H1 (cell line): ENCODE measurements around the gene MST1R. TPM values are rescaled to one million over a fixed set of nuclear protein-coding genes. Genes with fewer than 3 reads are reported as not detected.

ENCODE experiments used
- CBX5 ChIP-seq: fragments of 300-800, 300-1000 bp; sonication (generic); IDR thresholded peaks from 2 replicates; pipeline ENCODE4 v1.7.1; 2016; ENCODE audit warnings: antibody characterized with exemption, low read length, low read depth
- CHD7 ChIP-seq: fragments of 300-600 bp; sonication (generic); IDR thresholded peaks from 2 replicates; pipeline ENCODE4 v1.7.1; 2012; ENCODE audit warnings: low read length, moderate library complexity, mild to moderate bottlenecking, inconsistent platforms; ENCODE audit not compliant: insufficient replicate concordance
- CTBP2 ChIP-seq: IDR thresholded peaks from 2 replicates; pipeline ENCODE4 v1.7.0; 2011; ENCODE audit warnings: borderline replicate concordance, mild to moderate bottlenecking, moderate library complexity, mixed read lengths, low read length; ENCODE audit not compliant: insufficient read depth, insufficient read length
- E2F6 ChIP-seq: IDR thresholded peaks from 2 replicates; pipeline ENCODE4 v1.6.1; 2012; ENCODE audit warnings: inconsistent platforms
- JUND ChIP-seq: IDR thresholded peaks from 2 replicates; pipeline ENCODE4 v1.6.1; 2011; ENCODE audit warnings: mild to moderate bottlenecking, improper control_type of control experiment, low read length
- NRF1 ChIP-seq: IDR thresholded peaks from 2 replicates; pipeline ENCODE4 v1.6.1; 2011; ENCODE audit warnings: mild to moderate bottlenecking, low read depth, low read length, improper control_type of control experiment
- PHF8 ChIP-seq: fragments of 200-600 bp; sonication (generic); conservative IDR thresholded peaks from 2 replicates; pipeline ENCODE4 v1.7.1; 2012; ENCODE audit warnings: low read depth, mild to moderate bottlenecking, inconsistent platforms, low read length, moderate library complexity
- RNF2 ChIP-seq: fragments of 200-900, 300-1000 bp; sonication (generic); IDR thresholded peaks from 2 replicates; pipeline ENCODE4 v1.7.1; 2016; ENCODE audit warnings: borderline replicate concordance, low read depth, mild to moderate bottlenecking, antibody characterized with exemption, low read length; ENCODE audit not compliant: poor library complexity, severe bottlenecking; ENCODE audit errors: missing control alignments
- TAF1 ChIP-seq: IDR thresholded peaks from 2 replicates; pipeline ENCODE4 v1.6.1; 2011; ENCODE audit warnings: mild to moderate bottlenecking, low read depth, low read length
- polyA plus RNA-seq, 7 experiments: library from polyadenylated mRNA; depleted of rRNA in 3 of 7; stranded (reverse) in 5 of 7; unstranded in 2 of 7; fragments of >200 nt in 5 of 7; fragments of 200-250 nt in 2 of 7; gene quantifications; 1 replicate in 5 of 7; 2 replicates in 1 of 7; 4 replicates in 1 of 7; pipeline versions ENCODE4 v1.2.1 to v1.2.3, GENCODE V29; 2011 to 2013; ENCODE audit warnings: missing spikeins in 2 of 7, mixed read lengths in 2 of 7
- total RNA-seq: library from RNA; stranded (reverse); fragmentation: NEBNext Ultra II Directional; extraction: Animal tissue kit (Norgen Biotek cat#: 25700); gene quantifications from 2 replicates; pipeline ENCODE4 v1.2.1, GENCODE V29; 2021

MST1R gene
- total and polyA plus RNA-seq, 2 of the 8 experiments (the other 6 are each of a cell fraction or from before 2014, with no cell fraction given) = 4.8 to 7.6 TPM

GRCh38 chr3:49859576-49860305, 43.9 kb downstream of the MST1R start (continued):
- TF ChIP-seq CHD7 (no peak), CBX5 (no peak), E2F6 (no peak), TAF1 (no peak), CTBP2 (no peak), PHF8 (no peak), JUND (no peak), RNF2 (no peak), NRF1 (no peak)
